ENCODE data around the gene TMEM106C.

The TMEM106C gene

DNA sequence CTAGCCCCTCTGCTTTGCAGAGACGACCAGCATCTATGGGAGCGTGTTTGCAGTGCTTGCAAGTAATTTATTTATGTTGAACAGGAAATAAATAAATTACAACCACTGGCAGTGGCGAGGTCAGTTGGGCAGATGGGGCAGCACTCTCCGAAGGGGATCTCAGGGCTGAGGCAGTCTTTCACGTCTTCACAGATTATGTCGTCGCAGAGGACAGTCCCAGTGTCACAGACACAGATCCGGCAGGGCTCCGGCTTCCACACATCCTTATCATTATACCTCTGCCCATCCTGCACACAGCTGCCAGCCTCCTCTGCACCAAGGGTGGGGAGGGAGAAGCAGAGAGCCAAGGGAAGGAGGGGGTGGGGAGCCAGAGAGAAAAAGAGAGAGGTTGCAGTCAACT lies 36.4 kb downstream of the TMEM106C start:
- DNase-seq = no peak

DNA sequence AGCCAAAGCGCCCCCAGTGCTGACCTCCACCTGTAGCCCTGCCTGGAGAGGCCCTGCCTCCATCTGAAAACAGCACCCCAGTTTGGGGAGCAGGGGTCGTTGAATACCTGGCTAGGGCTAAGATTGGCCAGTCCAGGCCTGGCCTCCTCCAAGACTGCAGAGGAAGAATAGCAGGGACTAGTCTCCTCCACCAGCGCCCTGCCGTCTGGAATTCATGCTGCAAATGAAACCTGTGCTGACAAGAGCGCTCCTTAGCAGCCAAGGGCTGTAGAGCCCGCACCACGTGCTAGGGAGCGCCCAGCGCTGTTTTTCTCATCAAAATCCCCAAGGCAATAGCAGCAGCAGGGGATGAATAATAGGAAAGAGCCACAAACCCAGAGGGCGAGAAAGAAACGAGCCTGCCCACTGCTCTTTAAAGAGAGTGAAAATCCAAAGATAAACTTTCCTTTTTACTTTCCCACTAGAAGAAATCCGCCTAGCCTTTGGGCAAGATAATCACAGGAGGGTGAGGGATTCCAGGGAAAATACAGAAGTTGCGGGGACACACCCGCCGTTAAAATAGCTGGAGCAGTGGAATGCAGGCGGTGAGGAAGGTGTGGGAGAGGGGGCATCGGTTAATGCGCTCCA lies 37.6 kb downstream of the TMEM106C start:
- DNase-seq = no peak

DNA sequence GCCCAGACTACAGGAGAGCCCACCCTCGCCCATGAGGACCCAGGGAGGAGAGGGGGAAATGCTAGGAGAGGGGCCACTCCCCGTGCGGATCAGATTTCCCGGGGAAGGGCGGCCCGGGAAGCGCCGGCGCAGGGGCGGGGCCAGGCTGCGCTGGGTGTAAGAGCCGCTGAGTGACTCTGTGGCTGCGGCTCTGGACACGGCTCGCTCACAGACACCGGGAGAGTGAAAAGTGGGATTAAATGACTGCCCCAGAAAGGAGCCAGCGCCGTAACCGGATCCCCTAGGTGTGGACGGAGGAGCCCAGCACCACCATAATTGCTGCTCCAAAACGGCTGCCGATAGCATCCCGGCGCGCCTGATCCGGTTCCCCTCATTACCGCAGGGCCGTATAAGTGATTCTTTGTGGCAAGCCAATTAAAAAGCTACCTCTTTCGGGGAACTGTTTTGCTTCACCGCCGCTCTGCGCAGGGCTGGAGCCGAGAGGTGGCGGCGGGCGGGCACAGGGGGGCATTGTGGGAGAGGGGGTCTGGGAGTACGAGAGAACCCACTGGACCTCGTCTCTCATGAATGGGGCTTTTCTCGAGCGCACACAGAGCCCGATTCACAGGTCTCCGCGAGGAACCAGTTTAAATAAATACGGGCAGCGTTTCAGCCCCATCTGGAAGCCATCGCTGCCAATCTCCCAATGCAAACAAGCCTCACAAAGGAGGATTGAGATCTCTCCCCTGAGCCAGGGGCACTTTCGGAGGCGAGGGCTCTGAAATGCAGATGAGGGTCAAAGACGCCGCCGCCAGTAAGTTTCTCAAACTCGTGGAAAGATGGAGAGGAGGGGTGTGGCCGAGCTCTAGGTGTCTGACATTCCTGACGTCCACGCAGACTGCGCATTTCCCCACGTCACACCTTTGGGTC lies 38.4 kb downstream of the TMEM106C start:
- DNase-seq = no peak

DNA sequence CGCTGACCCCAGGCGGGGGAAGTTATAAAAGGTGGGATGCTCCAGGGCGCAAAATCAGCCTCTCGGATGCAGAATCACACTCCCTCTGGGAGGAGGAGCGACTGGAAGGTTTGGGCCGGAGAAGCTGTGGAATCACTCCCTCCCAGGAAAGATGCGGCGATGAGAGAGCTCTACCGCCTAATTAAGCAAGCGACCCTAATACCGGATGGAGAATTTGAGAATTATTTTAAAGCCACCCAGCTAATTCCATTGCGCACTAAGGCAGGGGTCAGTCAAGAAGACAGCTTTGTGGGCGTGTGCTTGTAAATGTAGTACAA lies 39.0 kb downstream of the TMEM106C start:
- DNase-seq = no peak

DNA sequence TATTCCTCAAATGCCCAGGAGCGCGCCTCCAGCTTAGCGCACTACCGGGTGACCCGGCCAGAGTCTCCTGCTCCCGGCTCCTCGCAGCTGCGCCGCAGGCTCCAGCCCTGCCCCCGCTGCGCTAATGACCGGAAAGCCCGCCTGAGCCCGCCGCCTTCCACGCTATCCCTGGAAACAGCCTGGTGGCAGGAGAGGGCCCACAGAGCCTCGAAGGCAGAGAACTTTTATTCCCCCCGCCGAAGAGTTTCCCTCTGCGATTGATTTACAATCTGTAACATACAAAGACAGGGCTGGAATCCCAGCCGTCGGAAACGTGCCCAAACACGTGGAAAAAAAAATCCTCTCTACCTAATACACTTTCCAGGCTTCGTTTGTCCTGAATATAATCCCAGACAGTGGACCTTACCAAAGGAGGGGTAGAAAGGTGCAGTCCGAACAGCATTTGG lies 39.4 kb downstream of the TMEM106C start:
- no peak for DNase-seq

DNA sequence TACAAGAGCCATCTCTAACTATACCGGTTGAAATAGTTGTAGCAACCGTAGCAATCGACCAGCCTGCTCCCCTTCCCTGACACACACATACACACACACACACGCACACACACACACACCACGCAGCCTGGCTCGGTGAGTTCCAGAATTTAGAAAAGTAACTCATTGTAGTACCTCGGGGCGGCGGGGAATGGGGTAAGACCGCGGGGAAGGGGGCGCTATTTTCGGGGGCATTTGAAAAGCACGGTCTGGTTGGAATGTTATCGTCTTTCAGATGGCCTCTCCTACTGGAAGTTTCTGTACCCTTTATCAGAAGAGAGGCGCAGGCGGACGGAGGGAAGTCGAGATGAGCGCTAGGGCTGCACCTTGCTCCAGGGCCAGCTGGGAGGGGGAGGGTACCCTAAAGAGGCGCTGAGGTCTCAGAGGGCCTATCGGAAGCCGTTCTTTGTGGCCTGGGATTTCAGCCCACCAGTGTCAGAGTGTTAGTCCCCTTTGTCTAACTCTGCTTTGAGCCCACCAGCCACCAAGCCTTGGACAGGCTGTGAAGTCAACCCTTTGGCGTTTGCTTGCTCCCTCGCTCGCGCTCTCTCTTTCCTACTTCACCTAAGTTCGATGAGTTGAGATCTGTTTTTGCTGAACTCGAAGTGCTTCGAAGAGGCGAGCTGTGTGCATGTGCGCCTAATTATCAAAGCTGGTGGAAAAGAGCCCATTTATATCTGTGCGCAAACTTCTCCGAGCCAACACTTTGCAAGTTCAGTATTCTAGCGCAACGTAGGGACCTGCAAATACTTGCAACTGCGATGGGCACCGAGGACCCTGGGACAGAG lies 40.0 kb downstream of the TMEM106C start:
- no peak for DNase-seq

DNA sequence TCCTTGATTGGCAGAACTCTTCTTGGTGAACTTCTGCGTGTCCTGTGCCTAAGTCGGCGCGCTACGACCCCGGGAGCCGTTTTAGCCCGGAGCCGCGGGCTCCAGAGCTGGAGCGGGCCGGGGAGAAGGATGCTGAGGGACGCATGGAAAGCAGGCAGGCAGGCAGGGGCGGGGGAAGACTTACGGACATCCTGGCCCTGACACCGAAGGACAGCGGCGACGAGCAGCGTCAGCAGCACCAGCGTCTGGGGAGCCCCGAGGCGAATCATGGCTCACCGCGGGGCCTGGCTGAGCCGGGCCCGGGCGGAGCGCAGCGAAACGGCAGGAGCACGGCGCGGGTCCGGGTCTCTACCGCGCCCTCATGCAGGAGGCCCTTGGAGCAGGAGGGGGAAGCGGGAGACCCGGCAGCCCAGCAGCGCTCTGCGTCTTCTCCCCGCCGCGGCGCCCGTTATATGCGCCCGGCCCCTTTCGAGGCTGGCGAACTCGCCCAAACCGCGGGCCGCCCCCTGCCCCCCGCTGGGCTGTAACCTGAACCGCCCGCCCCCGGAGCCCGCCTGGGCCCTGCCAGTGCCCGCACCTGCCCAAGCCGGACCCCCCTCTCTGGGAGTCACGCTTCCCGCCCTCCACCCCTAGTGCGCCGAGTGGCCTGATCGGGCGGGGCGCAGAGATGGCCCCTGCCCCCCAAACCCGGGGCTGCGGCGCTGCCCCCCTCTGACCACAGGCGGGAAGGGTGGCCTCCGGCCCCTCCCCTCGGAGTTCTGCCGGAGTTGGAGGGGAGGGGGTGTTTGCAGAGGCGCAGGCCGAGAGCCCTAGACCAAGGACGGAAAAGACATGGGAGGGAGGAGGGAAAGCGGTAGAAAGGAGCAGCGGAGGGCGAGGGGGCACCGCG lies 40.9 kb downstream of the TMEM106C start, which contains the start of gene COL2A1:
Gene COL2A1, minus strand, starts transcription at position 424 of the 889 bp plus-strand sequence. Its CDS starts 155 bp downstream, at position 269.
- DNase-seq = no peak

DNA sequence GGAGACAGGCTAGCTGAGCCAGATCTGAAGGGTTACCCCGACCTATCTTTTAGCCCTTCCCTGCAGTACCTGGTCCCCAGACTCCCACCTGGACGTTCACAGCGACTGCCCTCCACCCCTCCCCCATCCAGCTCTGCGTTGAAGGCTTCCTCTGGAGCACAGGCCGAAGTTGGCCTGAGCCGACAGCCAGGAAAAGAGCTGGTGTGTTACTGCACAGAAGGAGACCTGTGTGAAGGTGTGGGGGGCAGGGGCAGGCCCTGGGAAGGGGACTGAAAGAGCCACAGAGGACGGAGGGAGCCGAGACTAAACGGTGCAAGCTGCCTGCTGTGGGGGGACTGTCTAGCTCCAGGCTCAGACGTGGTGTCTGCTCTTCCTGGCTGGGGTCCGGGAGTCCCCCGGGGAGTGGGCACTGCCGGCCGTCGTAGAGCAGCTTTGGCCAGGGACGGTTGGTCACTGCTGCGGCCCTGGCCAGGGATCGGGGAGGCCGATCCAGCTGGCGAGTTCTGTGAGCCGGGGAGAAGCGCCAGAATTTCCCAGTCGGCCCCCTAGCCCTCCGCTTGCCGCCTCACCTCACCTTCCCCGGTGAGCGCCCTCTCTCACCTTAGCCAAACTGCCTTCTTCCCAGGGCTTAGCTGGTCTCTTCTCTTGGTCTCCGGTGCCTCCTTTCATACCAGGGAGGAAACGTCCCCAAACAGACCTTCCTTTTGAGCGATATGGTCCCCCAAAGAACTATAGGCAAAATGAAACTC lies 41.8 kb downstream of the TMEM106C start:
- DNase-seq = no peak

DNA sequence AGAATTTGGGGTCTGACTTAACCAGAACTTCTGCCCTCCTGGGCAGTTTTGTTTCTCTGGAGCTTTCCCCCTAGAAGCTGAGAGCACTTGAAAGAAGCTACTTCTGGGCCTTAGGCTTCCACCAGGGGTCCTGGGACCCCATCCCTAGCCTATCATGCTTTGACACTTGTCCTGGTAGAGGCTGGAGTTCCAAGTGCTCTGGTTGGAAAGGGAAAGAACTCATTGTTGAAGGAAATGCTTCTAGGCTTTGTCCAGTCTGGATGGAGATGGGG lies 42.3 kb downstream of the TMEM106C start:
- DNase-seq = no peak

DNA sequence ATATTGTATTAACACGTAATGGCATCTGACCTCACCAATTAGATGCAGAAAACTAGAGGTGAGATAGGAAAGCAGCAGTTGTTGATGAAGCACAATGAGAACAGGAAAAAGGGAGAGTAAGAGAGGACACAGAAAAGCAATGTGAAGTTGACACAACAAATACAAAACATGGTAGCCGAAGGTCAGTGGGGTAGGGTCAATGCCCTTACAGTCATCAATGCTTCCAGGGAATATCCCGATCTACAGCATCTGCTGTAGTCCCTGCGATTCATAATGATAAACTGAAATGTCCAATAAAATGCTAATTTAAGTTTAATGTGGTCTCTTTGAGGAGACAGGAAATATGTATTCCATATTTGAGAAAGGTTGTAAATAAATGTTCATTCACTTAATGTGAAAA lies 43.8 kb downstream of the TMEM106C start:
- no peak for DNase-seq

DNA sequence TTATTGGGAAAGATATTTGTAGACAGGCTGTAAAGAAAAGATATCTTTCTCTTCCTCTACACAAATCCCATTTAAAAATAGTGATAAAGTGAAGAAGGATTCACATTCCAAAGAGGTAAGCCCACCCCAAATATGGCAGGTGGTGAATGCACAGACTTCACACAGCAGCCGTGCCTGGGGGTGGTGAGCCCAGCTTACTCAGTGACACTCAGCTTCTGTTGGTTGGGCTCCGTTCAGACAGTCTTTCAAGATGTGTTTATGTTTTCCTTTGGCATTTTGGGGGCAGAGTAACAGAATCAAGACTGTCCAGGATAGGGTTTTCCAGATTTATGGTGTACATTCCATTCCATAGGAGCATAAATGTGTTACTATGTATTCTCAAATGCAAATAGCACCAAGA lies 45.0 kb downstream of the TMEM106C start:
- DNase-seq = no peak

DNA sequence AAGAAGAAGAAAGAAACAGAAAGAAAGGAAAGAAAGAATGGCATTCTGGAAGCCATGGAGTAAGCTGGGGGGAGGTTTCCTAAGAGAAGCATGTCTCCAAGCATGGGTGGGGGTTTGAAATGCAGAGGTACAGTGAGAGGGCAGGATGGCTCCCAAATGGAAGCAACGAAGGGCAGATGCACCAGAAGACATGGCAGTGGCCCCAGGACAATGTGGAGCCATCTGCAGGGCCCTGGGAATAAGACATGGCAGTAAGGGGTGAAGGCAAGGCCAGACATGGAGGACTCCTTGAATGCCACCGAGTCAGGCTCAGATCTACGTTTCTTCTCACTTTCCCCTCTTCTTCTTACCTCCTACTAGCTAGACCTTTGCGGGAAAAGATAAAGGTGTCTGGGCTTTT lies 45.6 kb downstream of the TMEM106C start:
- no peak for DNase-seq

DNA sequence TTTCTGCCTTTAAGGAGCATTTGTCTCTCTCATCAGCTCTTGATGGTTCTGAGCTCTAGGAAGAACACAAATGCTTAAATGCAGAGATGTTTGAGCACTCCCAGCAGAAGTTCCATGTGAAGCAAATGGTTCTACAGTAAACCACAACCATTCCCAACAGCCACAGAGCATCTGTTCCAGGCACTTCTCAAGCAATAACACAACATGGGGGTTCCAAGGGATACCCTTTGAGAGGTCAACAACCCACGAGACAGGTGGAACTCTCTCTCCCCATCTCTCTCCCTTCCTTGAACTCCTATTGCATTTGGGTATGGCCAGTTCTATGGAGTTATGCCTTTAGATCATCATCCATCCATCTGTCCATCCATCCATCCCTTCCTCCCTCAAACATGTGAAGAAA lies 46.1 kb downstream of the TMEM106C start:
- no peak for DNase-seq

DNA sequence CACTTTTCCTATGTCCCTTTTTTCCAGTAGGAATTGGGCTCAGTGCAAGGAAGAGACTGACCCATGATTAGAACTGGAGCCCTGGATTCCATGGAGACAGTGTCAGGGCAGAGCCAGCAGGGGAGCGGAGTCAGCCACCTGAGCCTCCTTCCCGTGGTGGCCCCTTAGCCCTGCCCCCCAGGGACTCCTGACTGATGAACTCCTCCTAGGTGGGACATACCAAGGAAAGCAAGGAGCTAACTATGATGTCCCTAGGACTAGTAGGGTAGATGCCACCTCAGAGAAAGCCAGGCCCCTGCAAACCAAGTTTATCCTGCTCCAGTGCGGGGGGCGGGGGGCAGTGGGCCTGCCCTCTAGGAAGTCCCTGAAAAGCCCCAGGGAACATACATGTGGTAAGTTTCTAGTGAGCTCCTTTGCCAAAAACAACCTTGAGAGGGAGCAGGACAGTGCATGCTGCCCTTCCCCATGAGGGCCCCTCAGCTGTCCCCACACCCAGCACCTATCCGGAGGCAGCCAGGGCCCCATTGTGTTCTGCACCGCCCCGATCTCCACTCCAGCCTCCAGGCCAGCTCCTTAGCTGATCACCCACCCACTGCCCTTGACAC lies 47.1 kb downstream of the TMEM106C start:
- no peak for DNase-seq

DNA sequence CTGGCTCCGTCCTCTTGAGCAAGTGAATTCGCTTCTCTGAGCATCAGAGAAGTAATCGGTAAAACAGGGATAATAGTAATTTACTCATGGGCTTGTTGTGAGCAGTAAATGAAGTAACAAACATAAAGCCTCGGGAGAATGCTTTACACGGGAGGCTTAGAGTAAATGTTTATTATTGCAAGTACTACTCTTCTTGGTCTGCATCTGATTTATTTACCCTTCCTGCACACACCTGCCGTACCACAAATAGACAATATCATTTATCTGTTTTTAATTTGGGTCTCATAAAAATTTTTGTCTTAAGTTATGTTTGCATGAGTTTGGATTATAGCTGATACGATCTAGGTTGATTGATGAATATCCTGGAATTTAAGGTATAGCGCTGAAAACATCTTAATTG lies 48.7 kb downstream of the TMEM106C start:
- no peak for DNase-seq

DNA sequence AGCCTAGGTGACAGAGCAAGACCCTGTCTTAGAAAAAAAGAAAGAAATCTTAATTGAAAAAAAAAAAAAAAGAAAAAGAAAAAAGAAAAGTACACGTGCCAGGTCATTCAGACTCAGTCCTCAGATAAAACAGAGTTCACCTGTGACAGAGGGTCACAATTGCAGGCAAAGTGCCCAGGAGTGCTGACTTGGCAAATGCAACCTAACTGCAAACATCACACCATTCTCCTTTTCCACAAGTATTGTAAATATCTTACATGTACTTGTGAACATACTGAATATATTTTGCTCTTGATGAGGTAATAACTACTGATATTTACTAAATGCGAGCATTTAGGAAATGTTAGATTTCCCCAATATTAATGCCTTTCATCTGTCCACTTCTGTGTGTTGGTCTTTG lies 49.9 kb downstream of the TMEM106C start:
- DNase-seq = no peak

DNA sequence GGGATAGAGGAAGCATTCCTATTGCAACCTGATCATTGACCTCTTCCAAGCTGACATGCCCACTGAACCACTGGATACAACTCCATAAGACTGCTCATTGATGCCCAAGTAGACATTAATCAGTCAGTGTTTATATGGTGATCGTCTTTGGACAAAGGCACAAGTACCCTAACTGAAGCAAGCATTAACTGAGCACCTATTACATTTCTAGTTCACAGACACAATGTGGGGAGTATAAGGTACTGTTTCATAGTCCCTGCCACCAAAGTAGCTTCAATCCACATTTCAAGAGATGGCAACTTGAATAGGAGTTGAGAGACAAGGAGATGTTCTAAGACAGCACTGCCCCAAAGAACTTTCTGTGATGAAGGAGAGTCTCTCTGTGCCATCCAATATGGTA lies 51.7 kb downstream of the TMEM106C start:
- no peak for DNase-seq

DNA sequence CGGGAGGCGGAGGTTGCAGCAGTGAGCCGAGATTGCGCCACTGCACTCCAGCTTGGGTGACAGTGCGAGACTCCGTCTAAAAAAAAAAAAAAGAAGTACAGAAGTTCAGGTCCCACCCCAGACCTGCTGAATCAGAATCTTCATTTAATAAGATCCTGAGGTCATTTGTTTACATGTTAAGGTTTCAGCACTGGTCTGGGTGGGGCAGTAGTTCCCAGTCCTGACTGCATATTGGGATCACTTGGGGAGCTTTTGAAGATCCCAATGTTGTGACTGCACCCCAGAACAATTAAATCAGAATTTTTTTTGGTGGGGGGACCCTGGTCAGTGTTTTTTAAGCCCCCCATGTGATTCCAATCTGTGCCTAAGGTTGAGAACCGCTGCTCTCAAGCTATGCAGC lies 52.6 kb downstream of the TMEM106C start:
- no peak for DNase-seq

DNA sequence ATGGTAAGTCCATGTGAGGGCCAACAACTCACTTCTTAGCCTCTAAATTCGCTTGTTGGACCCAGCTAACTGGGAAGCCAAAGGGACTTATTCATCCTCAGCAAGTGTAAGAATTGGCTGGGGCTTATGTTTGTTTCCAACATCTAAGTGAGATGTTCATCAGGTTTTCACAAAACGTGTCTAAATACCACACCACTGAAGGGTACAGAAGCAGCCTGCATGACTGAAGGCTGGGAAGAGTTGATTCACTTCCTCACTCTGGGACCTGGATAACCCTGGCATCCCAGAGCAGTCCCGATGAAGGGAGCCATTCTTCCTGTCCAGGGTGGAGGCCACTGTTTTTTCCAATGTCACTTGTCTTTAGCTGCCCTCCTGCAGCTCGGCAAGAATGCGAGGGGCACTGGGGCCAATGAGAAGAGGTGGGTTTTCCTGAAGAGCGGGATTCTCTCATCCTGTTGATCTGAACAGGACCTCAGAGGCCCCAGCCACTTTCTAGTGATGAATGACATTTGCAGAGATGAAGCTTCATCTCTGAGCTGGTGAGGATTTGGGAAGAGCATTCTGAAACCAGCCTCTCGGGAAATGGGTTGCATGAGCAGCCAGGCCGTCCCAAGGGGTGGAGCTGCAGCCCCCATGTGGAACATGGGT lies 53.1 kb downstream of the TMEM106C start:
- DNase-seq = no peak

DNA sequence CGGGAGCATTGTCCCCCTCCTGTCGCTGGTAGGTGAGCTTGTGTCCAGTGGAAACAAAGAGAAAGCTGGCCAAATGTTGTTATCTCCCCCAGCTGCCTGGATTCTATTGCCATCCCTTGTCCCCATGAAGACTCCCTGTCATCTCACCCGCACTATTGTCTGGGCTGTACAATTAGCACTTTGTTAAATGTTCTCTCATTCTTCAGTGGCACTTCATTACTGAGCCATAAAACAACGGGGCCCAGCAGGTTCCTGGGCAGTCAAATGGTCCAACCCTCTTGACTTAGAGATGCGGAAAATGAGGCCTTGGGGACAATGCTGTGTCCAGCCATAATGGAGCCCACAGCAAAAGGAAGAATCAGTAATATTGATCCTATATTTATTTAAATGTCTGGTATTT lies 54.1 kb downstream of the TMEM106C start:
- no peak for DNase-seq
